A673 (cell line): ENCODE results near the gene SDK1. TPM values are rescaled to one million over a fixed set of nuclear protein-coding genes. Genes with fewer than 3 reads are reported as not detected.

Source experiments
- BruUV-seq: library from RNA; stranded (reverse); fragments of 400-500 nt; replicated peaks from 2 replicates; lab custom pipeline; 2021; lab: Mats Ljungman, UMichigan
- CTCF ChIA-PET: fragments of 300-600 bp; sonication (Branson Sonifier 250); formaldehyde crosslinking; loops from one replicate; lab custom pipeline; 2022; ENCODE audit warnings: antibody characterized with exemption; lab: Charles Lee
- POLR2A ChIA-PET: fragments of 300-600 bp; sonication (Branson Sonifier 250); formaldehyde crosslinking; loops from one replicate; lab custom pipeline; 2022; ENCODE audit warnings: antibody characterized with exemption; ENCODE audit not compliant: low non-redundant PET; lab: Charles Lee
- DNase-seq: peaks from one replicate; pipeline ENCODE4 v3.0.0-alpha.2; 2015; ENCODE audit warnings: low spot score
- H3K27ac ChIP-seq: fragments of 200-600 bp; sonication (generic); 2 replicates; pipeline ENCODE4 v1.5.1; 2016; ENCODE audit warnings: mixed run types, low read depth, mild to moderate bottlenecking, mixed read lengths, antibody characterized with exemption, low read length; ENCODE audit not compliant: poor library complexity, severe bottlenecking
- H3K27me3 ChIP-seq: fragments of 200-600 bp; sonication (generic); replicated peaks from 2 replicates; pipeline ENCODE4 v1.6.1; 2017; ENCODE audit warnings: mixed run types, low read depth, mild to moderate bottlenecking, mixed read lengths, antibody characterized with exemption, low read length; ENCODE audit not compliant: insufficient read depth, poor library complexity
- H3K36me3 ChIP-seq: fragments of 200-600 bp; sonication (generic); 2 replicates; pipeline ENCODE4 v1.6.1; 2016; ENCODE audit warnings: mixed run types, mild to moderate bottlenecking, mixed read lengths, antibody characterized with exemption, low read length; ENCODE audit not compliant: insufficient read depth, poor library complexity, severe bottlenecking
- H3K4me1 ChIP-seq: fragments of 200-600 bp; sonication (generic); 2 replicates; pipeline ENCODE4 v1.6.1; 2017; ENCODE audit warnings: mixed run types, mild to moderate bottlenecking, mixed read lengths, antibody characterized with exemption, low read length; ENCODE audit not compliant: insufficient read depth, poor library complexity, severe bottlenecking
- H3K4me3 ChIP-seq: fragments of 200-600 bp; sonication (generic); 2 replicates; pipeline ENCODE4 v1.5.1; 2016; ENCODE audit warnings: low read depth, mixed run types, mild to moderate bottlenecking, mixed read lengths, low read length; ENCODE audit not compliant: poor library complexity, severe bottlenecking
- H3K9me3 ChIP-seq: fragments of 200-600 bp; sonication (generic); 2 replicates; pipeline ENCODE4 v1.6.1; 2016; ENCODE audit warnings: mixed run types, low read depth, mild to moderate bottlenecking, mixed read lengths, antibody characterized with exemption, low read length; ENCODE audit not compliant: poor library complexity, severe bottlenecking
- EZH2 ChIP-seq: fragments of 200-600 bp; sonication (generic); IDR thresholded peaks from 2 replicates; pipeline ENCODE4 v1.6.1; 2017; ENCODE audit warnings: borderline replicate concordance, low read depth, mild to moderate bottlenecking, mixed read lengths, antibody characterized with exemption, low read length; ENCODE audit not compliant: poor library complexity, severe bottlenecking
- intact Hi-C: fragments of 100-400 bp; cut with micrococcal nuclease; formaldehyde crosslinking; loops from one replicate; pipeline ENCODE4 v1.10.0; 2022; ENCODE audit not compliant: unreplicated experiment
- total RNA-seq: library from RNA; stranded (reverse); gene quantifications from 2 replicates; pipeline ENCODE4 v1.2.3, GENCODE V29; 2021
- TF ChIP-seq, protein P1 (sequence below): fragments of 300-800, 200-600 bp; sonication (generic); conservative IDR thresholded peaks from 2 replicates; pipeline ENCODE4 v1.5.1; 2017; ENCODE audit warnings: low read depth, mild to moderate bottlenecking, antibody characterized with exemption, low read length, moderate library complexity, mixed read lengths

SDK1 gene
- total RNA-seq, 1 experiment from 2014 or later = 14.7 TPM

DNA sequence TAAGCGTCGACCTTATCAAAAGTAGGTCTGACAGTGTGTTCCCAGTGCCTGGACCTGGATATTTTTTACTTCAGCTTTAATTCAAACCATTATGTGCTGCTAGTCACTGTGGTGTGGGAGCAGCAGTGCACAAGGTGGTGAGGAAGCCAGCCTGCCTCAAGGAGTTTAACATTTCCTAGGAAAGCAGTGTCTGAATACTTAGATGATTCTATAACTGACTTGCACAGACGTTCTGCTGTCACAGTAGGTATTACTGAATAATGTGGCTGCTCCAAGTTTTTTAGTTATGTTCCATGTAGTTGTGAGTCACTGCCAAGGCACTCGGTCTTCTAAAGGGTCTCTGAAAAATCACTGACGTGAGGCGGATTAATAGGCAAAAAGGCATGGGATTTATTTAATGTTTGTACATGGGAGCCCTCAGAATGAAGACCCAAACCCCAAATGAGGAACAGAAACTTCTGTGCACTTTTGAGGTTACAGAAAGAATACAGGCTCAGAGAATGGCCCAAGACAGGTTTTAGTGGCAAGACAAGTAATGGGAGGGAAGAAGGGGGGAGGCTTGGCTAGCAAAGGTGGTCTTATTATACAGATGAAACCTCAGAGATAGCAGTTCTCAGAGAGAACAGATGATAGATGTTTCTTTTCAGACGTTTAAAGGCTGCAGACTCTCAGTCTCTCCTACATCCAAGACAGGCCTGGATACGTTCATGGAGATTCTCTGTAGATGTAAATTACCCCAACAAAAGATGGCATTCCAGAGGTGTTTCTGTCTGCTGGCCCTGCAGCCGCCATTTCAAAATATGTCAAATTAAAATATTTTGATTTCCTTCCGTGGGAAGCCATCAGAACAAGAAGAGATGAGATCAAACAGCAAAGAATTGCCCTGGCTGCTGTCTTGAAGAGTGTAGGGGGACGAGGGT lies 209.3 kb downstream of the SDK1 start:
- Histone ChIP-seq H3K9me3 (peaks cover 17% of the 10 kb centered on the region), H3K4me1 (no peaks in the 10 kb centered on the region), H3K4me3 (no peak overlapping the region), H3K27ac (no peak overlapping the region), H3K36me3 (no peaks in the 10 kb centered on the region), H3K27me3 (no peaks in the 10 kb centered on the region)
- BruUV-seq = no TSS peak
- ChIA-PET POLR2A (no interaction called here), CTCF (no interaction called here)
- no peak for DNase-seq
- intact Hi-C loops = no loop called here
- TF ChIP-seq, protein P1, sequence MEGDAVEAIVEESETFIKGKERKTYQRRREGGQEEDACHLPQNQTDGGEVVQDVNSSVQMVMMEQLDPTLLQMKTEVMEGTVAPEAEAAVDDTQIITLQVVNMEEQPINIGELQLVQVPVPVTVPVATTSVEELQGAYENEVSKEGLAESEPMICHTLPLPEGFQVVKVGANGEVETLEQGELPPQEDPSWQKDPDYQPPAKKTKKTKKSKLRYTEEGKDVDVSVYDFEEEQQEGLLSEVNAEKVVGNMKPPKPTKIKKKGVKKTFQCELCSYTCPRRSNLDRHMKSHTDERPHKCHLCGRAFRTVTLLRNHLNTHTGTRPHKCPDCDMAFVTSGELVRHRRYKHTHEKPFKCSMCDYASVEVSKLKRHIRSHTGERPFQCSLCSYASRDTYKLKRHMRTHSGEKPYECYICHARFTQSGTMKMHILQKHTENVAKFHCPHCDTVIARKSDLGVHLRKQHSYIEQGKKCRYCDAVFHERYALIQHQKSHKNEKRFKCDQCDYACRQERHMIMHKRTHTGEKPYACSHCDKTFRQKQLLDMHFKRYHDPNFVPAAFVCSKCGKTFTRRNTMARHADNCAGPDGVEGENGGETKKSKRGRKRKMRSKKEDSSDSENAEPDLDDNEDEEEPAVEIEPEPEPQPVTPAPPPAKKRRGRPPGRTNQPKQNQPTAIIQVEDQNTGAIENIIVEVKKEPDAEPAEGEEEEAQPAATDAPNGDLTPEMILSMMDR = no peak
- TF ChIP-seq EZH2 = no peak

DNA sequence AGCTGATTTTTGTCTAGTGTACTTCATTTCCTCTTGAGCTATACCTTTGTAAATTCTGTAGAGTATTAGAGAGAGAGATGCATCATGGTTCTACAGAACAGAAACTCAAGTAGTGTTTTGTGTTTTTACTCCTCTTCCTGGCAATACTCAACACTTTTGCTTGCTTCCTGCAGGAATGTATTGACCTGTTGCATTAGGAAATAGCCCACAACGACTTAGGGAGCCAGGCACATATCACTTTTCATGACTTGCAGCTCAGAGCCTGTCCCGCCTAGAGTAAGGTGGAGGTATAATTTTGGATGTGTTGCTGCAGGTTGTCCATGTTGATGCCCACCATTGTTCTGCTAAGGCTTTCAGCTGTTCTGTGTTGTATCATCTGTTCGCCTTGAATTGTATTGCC lies 216.3 kb downstream of the SDK1 start:
- intact Hi-C loops = no loop called here
- POLR2A ChIA-PET = no interaction called here
- no TSS peak for BruUV-seq
- peaks cover 6% of the 10 kb centered on the region for H3K4me1 ChIP-seq
- H3K4me3 ChIP-seq = no peak overlapping the region
- H3K36me3 ChIP-seq = no peaks in the 10 kb centered on the region
- TF ChIP-seq, protein P1 = no peak
- TF ChIP-seq EZH2 = no peak
- CTCF ChIA-PET = no interaction called here
- no peaks in the 10 kb centered on the region for H3K9me3 ChIP-seq
- no peak for DNase-seq
- H3K27me3 ChIP-seq = no peaks in the 10 kb centered on the region
- no peak overlapping the region for H3K27ac ChIP-seq

DNA sequence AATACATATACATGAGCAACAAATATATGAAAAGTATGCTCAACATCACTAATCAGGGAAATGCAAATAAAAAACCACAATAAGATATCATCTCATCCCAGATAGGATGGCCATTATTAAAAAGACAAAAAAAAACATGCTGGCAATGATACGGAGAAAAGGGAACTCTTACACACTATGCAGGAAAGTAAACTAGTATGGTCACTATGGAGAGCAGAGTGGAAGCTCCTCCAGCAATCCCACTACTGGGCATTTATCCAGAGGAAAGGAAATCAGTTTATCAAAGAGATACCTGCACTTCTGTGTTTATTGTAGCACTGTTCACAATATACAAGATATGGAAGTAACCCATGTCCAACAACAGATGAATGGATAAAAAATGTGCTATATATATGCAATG lies 217.5 kb downstream of the SDK1 start:
- TF ChIP-seq, protein P1 = no peak
- TF ChIP-seq EZH2 = no peak
- Histone ChIP-seq H3K36me3 (no peaks in the 10 kb centered on the region), H3K27ac (no peak overlapping the region), H3K4me3 (no peak overlapping the region), H3K27me3 (no peaks in the 10 kb centered on the region), H3K9me3 (no peaks in the 10 kb centered on the region), H3K4me1 (peaks cover 6% of the 10 kb centered on the region)
- ChIA-PET CTCF (no interaction called here), POLR2A (no interaction called here)
- DNase-seq = no peak
- no TSS peak for BruUV-seq
- intact Hi-C loops = no loop called here
